DMS153 treated with DMSO at 0.1 percent for 48 hours (cell line): ENCODE results near the gene KCNJ10.
"Not testable (repeated sequence)": the region's sequence is repeated elsewhere in the genome, so short reads cannot be mapped to it uniquely, and the experiment has no call there.

Source experiments
- DNase-seq: peaks from one replicate; lab custom pipeline; 2025; ENCODE audit not compliant: unreplicated experiment; lab: John Stamatoyannopoulos, UW

Gene KCNJ10

DNA sequence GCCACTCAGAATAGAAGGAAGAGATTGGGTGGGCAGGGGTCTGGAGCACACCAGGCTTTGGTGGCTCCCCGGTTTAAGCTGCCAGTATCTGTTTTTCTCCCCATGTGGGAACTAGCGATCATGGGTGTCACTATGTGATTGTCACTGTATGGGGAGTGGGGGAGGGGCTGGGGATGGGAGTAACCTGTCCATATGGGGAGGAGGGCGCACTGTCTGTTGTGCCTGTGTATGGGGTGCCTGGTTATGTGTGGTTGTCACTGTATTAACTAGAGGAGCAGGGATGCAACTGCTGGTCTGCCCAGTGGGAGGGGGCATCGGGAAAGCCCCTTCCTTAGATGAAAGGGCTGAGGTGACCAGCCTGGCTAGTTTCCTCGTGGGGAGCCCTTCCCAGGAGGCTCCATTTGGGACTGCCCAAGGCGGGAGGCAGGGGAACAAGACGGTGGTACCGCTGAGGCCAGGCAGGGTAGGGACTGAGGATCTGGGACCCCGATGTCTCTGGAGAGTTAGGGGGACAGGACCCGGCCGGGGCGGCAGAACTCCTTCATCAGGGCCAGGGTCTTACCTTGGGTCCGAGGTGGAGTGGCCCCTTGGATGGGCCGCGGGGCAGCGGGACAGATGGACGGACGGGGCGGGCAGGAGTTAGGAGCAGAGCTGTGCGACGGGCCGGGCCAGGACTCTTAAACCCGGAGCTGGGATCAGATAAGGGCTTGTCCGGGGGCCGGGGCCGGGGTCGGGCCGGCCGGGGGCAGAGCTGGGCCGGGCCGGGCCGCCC, at the start of gene KCNJ10:
Gene KCNJ10 (minus strand): TSS at position 701 of the 772 bp plus-strand sequence. CDS start 27,628 bp downstream, outside the sequence.
- DNase-seq: no peak

DNA sequence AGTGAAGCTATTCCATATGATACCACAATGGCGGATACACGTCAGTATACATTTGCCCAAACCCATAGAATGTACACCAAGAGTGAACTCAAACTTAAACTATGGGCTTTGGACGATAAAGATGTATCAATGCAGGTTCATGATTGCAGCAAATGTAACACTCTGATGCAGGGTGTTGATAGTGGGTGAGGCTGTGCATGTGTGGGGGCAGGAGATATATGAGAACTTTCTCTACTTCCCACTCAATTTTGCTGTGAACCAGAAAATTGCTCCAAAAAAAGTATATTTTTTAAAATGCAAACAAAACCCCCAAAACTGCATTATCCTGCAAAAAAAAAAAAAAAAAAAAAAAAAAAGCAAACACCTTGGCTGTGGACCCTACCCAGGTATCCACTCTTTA, 49.0 kb upstream of the KCNJ10 start:
- DNase-seq: no peak

DNA sequence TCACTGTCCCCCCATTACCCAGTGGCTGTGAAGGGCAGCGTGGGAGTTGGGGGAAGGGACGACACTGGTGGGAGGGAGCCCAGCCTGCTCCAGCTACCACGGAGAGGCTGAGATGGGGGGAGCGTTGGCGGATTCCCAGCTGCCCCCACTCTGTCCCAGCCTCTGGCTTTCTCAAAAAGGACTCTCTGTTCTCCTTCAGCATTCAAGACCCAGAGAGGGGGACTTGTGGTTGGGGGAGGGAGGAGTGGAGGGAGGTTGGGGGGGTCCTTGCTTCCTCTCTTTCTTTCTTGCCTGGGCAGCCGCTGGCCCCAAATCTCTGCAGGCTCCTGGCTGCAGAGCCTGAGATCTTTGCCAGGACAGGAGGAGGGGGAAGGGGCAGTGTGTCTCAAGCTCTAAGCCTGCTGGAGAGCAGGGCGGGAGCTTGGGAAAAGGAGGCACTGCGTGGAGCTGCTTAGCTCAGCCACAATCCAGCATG, 47.8 kb upstream of the KCNJ10 start:
- DNase-seq: no peak

DNA sequence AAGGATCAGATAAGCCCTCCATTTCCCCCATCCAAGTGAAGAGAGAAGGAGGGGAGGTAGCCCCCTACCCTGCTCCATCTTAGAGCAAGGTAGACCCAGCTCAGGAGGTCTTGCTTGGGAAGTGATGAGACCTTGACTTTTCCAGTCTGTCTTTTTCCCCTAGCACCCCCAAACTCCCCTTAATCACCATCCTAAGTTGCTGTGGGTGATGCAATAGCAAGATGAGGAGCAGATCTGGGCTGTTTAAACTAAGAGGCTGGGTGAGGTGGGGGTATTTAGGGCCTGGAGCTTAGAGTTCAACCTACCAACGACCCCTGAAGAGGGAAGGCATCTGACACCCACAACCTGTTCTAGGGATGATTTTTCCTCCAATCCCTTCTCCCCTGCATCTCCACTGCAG, 47.3 kb upstream of the KCNJ10 start:
- DNase-seq: no peak

DNA sequence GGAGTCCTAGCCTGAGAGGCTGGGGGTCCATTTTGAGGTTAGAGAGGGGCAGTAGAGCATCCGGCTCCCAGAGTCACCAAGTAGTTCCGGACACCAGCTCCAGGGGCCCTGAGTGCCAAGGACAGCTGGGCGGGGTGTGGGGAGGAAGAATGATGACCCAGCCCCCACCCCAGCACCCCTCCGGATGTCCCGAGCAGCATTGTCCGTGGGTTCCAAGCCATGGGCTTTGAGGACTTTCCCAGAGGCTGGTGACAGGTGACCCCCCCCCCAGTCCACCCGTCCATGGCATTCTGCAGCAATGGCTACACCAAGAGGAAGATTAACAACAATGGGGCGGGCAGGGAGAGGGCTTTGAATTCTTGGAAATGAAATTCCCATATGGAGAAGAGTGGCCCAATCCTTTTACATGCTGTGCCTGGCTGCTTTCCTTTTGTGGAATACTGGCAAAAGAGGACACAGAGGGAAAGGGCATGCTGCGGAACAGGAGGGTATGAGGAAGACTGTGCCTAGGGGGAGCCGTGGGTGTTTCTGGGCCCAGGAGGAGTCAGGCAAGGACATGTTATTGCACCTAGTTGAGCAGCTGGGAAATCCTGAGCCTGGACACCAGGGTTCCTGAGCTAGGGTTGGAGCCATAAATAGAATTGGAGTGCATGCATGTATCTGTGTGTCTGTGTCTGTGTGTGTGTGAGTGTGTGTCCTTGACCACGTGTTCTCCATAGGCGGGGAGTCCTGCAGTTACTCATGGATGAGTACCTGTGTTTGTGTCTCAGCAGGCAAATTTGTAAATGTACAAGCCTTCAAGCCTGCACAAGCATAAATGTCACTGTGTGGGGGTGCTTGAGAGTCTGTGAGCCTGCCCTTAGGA, 46.6 kb upstream of the KCNJ10 start:
- no peak for DNase-seq

DNA sequence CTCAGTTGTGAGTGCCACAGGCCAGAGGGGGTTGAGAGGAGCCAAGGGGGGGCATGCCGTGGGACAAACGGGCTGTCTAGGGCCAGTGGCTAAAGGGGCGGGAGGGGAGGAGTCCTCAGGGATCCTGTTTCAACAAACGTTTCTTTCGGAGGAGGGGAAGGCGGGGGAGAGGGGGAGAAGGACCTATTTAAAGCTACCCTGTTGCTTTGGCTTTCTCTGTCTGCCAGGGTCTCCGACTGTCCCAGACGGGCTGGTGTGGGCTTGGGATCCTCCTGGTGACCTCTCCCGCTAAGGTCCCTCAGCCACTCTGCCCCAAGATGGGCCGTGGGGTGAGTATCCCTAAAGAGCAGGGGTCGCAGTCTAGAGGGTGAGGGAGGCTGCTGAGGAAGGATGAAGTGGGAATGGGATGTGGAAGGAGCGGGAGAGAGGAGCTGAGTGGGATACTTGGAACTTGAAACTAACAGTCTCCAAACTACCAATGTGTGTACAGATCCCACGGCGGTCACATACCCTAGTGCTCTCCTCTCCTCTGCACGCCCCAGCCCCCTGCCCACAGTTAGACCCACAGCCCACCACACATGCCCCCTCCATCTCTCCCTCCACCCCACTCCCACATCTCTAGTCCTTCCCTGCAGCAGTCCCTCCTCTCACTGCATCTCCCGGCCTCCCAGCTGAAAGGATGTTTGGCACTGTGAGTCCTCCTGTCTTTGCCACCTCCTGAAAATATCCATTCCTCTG, 45.8 kb upstream of the KCNJ10 start, which contains the start of gene ATP1A2:
Gene ATP1A2 (plus strand): TSS at position 215 of the 738 bp plus-strand sequence. CDS start 103 bp downstream, at position 318.
- no peak for DNase-seq

DNA sequence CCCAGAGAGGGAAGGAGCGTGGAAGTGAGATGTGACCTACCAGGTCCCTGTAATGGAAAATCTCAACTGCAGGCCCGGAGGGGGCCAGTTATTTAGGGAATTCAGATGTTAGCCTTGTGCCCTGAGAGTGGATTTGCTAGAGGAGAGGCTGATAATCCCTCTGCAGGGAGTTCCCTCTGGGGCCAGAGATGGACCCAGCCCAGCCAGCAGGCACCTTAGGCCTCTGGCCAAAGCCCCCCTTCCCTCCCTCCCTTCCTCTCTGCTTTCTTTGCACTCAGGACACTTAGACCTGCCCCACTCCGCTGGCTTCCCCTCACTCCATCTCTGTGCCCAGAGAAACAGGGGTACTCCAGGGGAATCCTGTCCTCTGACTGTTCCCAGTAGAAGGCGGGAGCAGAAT, 44.1 kb upstream of the KCNJ10 start:
- DNase-seq: no peak

DNA sequence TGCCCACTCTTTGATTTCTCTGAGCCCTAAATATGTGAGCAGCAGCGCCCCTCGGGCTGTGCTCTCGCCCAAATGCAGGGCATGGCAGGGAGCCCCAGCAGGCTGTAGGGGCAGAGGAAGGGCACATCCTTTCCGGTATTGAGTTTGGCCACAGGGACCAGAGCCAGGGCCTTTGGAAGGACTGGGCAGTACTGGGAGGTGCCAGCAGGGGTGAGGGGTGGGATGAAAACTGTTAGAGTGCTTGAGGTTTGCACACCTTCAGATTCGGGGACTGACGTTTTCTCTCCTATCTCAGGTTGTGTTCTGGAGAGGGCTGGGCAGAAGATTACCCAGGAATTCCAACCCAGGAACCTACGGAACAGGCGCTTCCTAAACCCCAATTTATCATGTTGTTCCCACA, 43.4 kb upstream of the KCNJ10 start:
- DNase-seq: no peak

DNA sequence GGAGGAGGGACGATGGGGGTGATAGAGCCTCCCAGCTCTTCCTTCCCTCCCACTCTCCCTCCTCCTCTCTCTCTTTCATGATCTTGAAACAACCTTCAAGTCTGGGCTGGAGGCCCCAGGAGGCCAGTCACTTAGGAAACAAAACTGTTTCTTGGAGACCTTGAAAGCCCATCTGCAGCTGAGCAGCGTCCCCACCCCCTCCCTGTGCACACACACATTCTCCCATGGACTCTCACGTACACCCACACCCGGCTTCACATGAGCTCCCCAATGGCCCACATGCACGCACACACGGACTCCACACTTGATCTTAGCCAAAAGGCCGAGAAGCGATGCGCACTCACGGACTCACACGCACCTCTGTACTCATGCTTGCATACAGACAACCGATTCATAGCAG, 42.4 kb upstream of the KCNJ10 start:
- no peak for DNase-seq

DNA sequence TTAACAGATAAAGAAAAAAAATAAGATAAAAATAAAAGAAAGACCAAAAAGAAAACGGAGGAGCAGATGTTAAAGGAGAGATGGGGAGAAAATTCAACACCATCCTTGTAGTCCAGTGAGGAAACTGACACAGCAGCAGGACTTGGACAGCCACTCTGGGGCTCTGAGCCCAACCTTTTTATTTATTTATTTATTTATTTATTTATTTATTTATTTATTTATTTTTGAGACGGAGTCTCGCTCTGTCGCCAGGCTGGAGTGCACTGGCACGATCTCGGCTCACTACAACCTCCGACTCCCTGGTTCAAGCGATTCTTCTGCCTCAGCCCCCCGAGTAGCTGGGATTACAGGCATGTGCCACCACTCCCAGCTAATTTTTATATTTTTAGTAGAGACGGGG, 41.5 kb upstream of the KCNJ10 start:
- DNase-seq: not testable (repeated sequence)

DNA sequence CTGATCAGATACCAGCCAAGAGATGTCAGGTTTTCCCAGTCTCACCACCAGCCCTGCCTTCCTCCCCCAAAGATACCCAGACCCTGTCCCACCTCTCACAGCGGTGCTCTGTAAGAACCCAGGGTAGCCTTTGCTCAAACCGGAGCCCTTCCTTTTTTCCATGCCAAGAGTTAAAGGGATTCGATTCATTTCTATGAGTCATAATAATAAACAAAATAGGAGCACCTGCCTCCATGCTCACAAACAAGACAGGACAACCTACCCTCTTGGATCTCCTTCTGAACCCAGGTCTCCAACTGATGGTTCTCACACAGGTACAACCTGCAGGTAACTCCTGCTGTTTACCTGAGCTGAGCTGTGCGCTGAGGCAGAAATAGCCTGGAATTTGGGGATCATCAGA, 39.7 kb upstream of the KCNJ10 start:
- DNase-seq: no peak

DNA sequence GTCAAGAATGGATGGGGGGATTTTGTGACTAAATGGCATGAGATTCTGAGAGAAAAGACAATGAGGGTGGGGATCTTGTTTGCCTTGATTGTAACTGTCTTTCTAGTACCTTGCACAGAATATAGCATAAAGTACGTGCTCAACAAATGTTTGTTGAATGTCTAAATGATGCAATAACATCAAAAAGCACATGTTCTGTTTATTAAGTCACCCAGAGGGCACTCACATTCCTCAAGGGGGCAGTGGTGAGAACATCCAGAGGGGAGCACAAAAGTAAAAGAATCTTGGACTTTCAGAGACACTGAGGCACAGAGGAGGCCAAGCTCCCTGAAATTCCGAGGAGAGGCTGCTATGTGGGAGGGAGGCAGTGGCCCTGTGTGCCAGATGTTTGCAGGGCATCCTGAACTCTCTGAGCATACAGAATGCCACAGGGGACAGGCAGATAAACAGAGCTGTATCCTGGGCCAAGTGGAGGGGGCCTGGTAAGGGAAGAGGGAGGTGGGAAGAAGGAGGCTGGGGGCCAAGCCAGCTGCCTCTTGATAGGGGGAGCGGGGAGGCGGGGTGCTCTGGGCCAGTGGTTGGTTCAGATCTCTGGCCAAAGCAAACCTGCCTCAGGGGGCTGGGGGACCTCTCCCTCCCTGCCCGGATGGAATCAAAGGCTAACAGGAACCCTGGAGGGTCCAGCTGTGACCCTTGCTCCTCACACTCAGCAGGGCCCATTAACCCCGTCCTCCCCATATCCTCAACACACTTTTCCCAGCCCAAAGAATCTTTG, 39.1 kb upstream of the KCNJ10 start:
- DNase-seq: no peak

DNA sequence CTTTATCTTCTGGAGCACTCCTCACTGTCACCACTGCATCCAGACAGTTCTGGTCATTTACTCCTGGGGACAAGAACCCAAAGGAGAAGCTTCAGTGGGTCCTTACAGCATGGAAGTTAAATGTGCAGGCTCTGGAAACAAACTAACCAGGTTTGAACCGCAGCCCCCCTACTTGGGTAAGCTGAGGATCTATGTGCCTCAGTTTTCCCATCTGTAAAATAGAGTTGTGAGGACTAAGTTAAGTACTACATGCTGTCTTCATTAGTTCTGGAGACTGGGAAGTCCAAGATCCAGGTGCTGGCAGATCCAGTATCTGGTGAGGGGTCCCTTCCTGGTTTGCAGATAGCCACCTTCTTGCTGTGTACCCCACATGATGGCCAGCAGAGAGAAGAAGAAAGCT, 37.6 kb upstream of the KCNJ10 start:
- DNase-seq: no peak

DNA sequence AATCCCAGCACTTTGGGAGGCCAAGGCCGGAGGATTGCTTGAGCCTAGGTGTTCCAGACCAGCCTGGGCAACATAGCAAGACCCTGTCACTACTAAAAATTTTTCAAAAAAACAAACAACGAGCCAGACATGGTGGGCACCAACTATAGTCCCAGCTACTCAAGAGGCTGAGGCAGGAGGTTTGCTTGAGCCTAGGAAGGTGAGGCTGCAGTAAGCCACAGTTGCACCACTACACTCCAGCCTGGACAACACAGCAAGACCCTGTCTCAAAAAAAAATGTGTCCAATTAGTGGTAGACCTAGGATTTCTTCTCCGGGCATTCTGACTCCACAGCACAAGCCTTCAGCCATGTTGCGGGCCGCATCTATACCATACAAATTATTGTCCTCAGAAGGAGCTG, 35.2 kb upstream of the KCNJ10 start:
- DNase-seq: no peak

DNA sequence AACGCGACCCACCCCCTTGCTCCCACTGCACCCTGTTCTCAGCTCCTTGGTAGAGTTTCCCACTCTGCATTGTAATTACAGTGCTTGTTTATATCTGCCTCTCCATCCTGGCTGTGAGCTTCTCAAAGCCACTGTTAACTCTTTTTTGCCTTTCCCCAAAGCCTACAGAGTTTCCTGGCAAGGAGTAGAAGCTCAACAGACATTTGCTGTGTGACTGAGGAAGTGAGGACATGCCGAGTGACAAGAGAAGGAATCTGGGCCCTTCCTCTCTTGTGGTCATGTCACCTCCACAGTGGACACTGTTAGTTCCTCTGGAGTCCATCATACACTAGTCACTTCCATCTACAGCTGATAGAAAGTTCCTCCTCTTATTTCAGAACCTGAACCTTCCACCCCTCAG, 34.5 kb upstream of the KCNJ10 start:
- DNase-seq: no peak

DNA sequence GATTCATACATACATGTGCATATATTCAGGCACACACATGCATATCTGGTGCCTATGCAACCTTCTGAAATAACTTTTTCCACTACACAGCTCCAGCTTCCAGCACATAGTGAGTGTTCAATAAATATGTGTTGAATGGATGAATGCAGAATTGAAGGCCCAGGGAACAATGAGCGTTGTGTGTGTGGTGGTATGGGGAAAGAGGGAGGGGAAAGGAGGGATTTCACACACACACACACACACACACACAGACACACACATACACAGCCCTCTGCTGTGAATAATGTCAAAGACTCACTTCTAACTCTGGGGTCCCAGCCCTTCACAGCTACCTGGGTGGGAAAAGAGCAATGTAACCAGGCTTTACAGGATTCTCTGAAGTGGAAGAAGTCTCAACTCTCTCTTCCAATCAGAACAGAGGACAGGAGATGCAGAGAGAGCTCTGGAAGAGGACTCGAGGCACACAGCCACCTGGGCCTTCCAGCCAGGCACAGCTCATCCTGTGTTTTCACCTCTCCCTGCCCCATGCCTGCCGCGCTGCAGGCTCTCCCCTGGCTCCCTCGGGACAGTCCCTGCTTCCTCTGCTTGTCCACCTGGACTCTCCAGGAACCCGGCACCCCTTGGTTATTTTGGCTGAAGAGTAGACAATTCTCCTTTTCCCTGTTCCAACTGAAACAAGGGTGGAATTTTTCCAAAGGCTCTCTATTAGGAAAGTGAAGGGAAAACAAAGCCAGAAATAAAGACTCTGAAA, 33.9 kb upstream of the KCNJ10 start:
- no peak for DNase-seq

DNA sequence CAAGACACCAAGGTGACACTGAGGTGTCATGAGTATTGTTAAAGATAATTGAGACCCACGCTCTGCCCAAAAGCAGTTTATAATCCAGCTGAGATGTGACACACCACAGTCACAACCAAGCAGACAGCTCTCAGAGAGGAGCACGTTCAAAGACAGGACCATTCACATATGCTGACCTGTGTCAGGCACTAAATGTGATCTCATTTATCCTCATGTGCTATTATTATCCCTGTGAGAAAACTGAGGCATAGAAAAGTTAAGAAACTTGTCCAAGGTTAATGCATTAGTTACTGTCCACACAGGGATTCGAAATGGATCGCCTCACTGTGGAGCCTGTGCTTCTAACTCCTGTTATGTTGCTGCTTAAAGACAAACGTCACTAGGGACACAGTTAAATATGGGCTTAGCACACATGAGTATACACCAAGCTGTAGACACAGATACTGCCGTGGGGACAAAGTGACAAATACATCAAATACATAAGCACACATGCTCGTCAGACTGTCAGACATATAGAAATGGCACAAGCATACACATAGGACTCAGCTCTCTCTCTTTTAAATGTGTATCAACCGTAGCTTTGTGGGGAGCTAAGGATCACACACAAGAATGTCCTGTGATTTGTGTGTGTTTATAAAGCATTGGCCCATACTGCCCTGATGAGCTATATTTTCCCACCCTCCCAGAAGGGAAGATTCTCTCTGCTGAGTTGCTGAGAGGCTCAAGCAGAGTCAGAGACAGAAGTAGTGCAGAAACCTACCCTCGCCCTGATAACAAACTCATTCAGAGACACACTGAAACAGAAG, 32.0 kb upstream of the KCNJ10 start:
- DNase-seq: no peak

DNA sequence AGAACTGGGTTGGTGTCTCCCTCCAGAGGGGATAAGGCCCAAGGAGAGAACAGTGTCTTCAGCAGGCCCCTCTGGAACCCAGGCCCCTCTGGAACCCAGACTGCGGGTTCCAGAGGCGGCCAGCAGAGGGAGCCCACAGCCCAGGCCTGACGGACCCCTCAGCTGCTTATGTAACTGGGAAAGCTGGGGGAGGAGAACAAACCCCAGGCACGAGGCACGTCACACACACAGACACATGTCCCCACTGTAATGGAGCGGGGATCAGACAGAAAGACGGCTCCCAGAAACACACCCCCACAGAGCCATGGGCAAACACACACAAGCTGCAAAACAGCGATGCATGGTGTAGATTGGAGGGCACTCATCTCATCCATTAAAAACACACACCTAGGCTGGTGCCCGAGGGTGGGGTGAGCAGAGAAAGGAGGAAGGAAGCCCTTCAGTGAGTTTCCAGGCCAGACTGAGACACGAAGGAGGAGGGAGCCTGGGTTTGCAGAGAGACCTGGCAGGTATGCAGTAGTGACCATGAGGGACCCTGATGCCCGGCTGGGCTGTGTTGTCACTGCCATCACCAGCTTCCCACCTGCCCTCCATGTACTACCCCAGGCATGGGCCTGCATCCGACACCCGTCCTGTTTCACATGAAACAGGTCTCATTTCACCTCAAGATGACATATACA, 31.2 kb upstream of the KCNJ10 start:
- DNase-seq: peak; percentile 83
